HG02623 (cell line): ENCODE measurements around the gene ST8SIA5.
"Not testable (repeated sequence)": the region's sequence is repeated elsewhere in the genome, so short reads cannot be mapped to it uniquely, and the experiment has no call there.

ENCODE experiments used
- ATAC-seq: cut with Tn5 transposase; IDR thresholded peaks from one replicate; pipeline ENCODE4 v1.9.1; 2021; ENCODE audit warnings: moderate library complexity; ENCODE audit not compliant: unreplicated experiment

The ST8SIA5 gene

DNA sequence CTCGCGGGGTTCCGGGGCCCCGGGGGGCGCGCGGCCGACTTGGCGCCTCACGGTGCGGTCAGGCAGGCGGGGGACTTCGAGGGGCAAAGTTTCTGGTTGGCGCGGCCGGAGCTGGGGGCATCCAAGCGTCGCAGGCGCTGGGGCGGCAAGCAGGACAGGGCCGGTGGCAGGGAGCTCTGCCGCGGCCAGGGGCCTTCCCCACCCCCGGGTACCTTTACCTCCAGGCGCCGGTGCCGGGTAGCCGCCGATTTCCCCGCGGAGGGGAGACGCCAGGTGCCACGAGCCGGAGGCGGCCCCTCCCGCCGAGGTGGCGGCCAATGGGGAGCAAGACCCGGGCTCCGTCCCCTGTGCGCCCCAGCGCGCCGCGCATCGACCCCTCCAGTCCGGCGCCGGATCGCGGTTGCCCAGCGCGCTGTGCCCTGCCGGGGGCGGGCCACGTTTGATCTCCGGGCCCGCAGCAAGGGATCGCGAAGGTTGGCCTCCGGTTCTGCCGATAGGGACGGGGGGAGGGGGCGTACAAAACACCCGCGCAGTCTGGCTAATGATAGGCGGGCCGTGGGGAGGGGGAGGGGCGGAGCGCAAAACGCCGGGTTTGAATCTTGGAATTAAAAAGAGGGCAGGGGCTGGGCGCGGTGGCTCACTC is at the start of gene ST8SIA5:
TSS of gene ST8SIA5 (minus strand) at position 495 of the 643 bp plus-strand sequence. CDS start 545 bp downstream, outside the sequence.
- ATAC-seq = no peak

DNA sequence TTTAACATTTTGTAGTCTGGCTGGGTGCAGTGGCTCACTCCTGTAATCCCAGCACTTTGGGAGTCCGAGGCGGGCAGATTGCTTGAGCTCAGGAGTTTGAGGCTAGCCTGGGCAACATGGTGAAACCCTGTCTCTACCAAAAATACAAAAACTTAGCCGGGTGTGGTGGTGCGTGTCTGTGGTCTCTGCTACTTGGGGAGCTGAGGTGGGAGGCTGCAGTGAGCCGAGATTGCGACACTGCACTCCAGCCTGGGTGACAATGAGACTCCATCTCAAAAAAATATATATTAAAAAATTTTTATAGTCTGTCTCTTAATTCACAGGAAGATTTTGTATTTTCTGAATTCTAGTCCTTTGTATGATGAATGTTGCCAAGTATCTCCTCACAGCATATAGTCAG is 39.1 kb upstream of the ST8SIA5 start:
- not testable (repeated sequence) for ATAC-seq

- ATAC-seq = no peak
Observed at GRCh38 chr18:46794607-46795006, 37.8 kb upstream of the ST8SIA5 start.

GRCh38 chr18:46793565-46793964 is 36.7 kb upstream of the ST8SIA5 start:
- no peak for ATAC-seq

- ATAC-seq = no peak
Observed at GRCh38 chr18:46789088-46789487, 32.2 kb upstream of the ST8SIA5 start.

GRCh38 chr18:46787674-46788073 is 30.8 kb upstream of the ST8SIA5 start:
- ATAC-seq = no peak

DNA sequence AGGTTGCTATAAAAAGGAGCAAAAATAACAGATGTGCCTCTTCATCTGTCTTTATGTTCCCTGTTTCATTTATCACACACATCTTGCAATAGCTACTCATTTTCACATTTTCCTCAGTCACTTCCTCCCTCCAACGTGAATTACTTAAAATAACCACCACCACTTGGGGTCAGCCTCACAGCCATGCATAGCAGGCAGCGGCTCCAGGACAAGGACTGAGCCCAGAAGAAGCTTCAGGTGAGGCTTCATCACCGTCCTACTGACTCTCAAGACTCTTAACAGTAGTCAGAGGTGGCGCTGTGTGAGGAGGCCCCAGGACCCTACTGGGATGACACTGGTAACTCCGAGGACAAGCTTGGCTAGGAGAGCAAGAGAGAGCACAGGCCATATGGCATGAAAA is 15.5 kb upstream of the ST8SIA5 start:
- ATAC-seq = no peak

DNA sequence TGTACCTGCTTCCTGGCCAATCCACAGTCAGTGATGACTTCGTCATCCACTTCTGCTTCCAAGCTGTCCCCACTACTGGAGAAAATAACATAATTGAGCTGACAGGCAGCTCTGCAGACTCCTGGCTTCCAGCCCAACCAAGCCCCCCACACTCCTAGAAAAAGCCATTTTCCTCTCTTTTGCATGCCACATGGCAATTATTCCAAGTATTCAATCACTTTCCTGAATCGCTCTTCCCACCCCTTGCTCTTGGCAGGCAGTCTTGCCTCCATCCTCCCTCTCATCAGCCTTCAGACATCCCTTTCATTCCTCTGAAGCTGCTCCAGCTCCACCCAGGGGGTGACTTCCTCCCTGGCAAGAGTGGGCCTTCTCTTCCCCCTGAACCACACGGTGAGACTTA is 14.3 kb upstream of the ST8SIA5 start:
- no peak for ATAC-seq

GRCh38 chr18:46770708-46771107 is 13.9 kb upstream of the ST8SIA5 start:
- ATAC-seq = no peak

DNA sequence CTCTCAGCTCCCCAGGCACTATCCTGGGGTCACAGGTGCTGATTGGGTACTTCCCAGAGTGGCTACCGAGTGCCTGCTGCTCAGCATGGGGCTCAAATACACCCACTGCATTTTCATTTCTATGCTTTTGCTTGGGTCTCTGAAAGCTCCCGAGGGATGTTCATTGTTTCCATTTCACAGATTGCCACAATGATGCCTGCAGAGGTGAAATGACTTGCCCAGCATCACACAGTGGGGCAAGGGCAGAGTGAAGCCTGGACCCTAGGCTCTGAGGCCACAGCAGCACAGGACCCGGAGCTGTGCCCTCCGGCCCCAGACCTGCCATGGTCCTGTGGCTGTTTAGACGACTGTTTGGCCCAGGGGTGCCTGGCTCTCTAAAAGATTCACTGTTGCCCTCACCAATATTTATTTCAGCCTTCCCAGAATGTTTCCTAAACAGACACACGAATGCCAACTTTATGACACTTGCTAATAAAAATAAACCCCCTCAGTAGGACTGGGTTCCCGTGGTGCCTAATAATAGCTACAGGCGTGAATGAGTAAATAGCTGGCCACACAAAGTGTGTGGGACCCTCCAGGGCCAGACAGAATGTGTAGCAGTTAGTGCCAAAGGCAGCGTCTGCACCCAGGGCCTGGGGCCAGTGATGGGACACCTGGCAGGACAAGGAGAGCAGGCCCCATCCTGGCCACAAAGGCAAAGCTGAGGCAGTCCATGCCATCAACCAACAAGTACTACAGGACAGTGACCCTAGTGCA is 11.5 kb upstream of the ST8SIA5 start:
- ATAC-seq = no peak

DNA sequence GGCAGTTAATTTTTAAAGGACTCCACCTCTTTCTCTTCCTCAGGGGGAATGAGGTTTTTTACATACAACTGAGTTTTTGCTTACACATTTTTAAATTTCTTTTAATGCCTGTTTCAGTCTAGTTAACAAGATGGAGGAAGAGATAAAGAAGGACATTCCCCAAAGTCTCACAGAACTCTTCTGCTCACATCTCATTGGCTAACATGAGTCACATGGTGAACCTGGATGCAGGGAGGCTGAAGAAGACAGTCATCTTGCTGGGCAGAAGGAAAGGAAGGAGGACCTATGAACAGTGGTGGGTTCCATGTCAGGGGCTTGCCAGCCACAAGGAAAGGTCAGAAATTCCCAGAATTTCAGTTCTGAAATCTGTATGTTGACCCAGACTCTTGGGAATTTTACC is 10.4 kb upstream of the ST8SIA5 start:
- no peak for ATAC-seq

DNA sequence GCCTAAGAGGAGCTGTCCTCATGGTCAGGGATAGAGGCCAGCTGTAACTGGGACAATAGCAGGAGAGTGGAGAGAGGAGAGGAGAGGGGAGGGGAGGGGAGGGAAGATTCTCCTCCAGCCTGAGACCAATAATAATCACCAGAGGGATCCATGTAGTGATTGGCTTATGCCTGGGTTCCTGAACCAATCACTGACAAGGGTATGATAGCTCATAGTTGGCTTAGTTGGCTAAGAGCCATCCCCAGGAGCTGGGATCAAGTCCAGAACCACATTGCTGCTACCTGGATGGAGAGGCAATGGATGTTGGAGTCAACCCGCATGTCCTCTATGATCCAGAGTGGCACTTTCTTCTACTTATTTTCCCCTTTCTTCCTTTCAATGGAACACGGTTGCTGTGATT is 7.7 kb upstream of the ST8SIA5 start:
- ATAC-seq = no peak

- ATAC-seq = no peak
Observed at GRCh38 chr18:46761059-46761769, 4.4 kb upstream of the ST8SIA5 start.

- ATAC-seq = no peak
Observed at GRCh38 chr18:46759890-46760289, 3.0 kb upstream of the ST8SIA5 start.

GRCh38 chr18:46756025-46756558 is 761 bp downstream of the ST8SIA5 start:
- ATAC-seq = no peak

- no peak for ATAC-seq
Observed at GRCh38 chr18:46755315-46756024, 1.4 kb downstream of the ST8SIA5 start.

DNA sequence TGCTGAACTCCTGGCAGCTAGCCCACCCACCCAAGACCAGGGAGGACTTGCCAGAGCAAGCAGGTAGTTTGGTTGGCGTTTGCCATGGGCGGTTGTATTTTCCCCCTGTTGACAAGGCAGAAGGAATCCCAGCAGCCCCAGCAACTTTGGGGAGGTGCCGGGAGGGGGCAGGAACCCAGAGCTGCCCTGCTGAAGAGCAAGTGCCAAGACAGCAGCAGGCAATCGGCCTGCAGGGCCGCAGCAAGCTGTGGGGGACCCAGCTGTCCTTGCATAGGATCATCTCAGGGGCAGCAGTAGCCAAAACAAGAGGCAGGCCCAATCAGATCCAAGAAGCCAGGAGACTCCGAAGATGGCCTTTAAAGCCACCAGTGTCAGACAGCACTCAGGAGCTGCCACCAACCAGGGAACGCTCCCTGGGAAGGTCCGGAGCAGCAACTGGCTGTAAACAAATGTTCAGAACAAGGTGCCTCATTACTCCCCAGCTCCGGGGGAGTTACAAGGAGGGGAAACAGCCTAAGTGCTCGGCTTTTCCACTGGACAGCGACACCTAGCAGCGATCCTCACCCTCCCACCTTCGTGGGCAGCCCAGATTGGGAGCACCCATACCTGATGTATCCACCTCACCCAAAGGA is 2.1 kb downstream of the ST8SIA5 start:
- ATAC-seq = no peak

DNA sequence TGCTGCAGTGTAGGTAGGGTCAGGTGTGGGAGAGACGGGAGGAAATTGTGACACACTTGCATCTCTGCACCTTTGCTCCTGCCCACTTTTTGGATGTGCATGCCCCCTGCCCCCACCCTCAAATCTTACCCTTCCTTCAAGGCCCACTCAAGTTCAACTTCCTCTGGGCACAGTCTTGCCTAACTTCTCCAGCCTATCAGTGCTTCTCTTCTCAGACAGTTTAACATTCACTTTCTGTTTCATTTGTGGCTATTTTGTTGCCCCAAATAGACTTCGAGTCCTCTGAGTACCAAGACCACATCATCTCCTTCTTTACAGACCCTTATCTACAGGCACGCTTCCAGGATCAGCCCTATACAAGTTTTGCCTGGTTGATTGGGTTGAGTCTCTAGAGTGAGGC is 2.7 kb downstream of the ST8SIA5 start:
- no peak for ATAC-seq

GRCh38 chr18:46751882-46752281 is 5.0 kb downstream of the ST8SIA5 start:
- no peak for ATAC-seq

DNA sequence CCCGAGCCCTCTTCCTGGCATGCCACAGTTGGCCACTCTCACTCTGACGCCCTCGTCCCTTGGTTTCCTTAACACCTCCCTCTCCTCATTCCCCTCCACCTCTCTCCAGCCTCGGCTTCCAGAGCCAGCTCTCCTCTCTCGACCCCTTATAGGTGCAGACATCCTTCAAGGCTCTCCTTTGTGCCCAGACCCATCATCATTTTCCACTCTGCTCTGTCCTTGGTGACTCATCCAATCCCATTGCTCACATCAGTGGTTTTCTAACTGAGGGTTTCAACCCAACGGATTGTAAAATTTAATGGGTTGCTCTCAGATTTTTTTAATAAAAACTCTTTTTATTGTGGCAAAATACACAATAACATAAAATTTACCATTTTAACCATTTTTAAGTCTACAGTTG is 6.2 kb downstream of the ST8SIA5 start:
- no peak for ATAC-seq

DNA sequence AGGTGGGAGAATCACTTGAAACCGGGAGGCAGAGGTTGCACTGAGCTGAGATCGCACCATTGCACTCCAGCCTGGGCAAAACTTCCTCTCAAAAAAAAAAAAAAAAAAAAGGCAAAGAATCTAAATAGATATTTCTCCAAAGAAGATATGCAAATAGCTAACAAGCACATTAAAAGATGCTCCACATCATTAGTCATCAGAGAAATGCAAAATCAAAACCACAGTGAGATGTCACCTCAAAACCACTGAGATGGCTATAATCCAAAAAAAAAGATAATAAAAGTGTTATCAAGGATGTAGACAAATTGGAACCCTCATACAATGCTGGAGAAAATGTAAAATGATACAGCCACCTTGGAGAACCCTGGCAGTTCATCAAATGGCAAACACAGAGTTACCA is 8.4 kb downstream of the ST8SIA5 start:
- ATAC-seq = no peak
